DND-41 (cell line): ENCODE measurements around the gene RNF149.

Experiments used
- CTCF ChIP-seq: IDR thresholded peaks from 2 replicates; pipeline ENCODE4 v1.5.1; 2012; ENCODE audit warnings: borderline replicate concordance, low read length, moderate library complexity, mild to moderate bottlenecking; ENCODE audit not compliant: poor library complexity, severe bottlenecking; ENCODE audit errors: extremely low read depth
- EZH2 ChIP-seq: IDR thresholded peaks from 3 replicates; pipeline ENCODE4 v1.6.1; 2012; ENCODE audit warnings: borderline replicate concordance, low read depth, mild to moderate bottlenecking, moderate library complexity, low read length, inconsistent platforms; ENCODE audit not compliant: severe bottlenecking

- TF ChIP-seq EZH2 (no peak), CTCF (no peak)
Observed at GRCh38 chr2:101272045-101272784, 36.3 kb downstream of the RNF149 start.
